HCT116 (cell line): ENCODE results near the gene TGFBI.

Experiments used
- CEBPB ChIP-seq: IDR thresholded peaks from 2 replicates; pipeline ENCODE4 v1.6.1; 2012; ENCODE audit warnings: low read depth
- TF ChIP-seq, protein P1 (sequence below), 3 experiments: fragments of 200-600 bp in 1 of 3; sonication (generic) in 1 of 3; IDR thresholded peaks in 2 of 3; conservative IDR thresholded peaks in 1 of 3; 2 replicates each; pipeline ENCODE4 v1.5.1; 2012 to 2017; ENCODE audit warnings: low read depth in 2 of 3, low read length in 2 of 3, antibody characterized with exemption in 1 of 3, borderline replicate concordance in 1 of 3, control low read depth in 1 of 3, mild to moderate bottlenecking in 1 of 3, mixed read lengths in 1 of 3, mixed run types in 1 of 3, moderate library complexity in 1 of 3; ENCODE audit not compliant: insufficient read depth in 1 of 3
- TF ChIP-seq, protein P2 (sequence below): IDR thresholded peaks from 2 replicates; pipeline ENCODE4 v1.6.1; 2011; ENCODE audit warnings: mild to moderate bottlenecking, low read length, moderate library complexity; ENCODE audit not compliant: insufficient replicate concordance; ENCODE audit errors: extremely low read depth

DNA sequence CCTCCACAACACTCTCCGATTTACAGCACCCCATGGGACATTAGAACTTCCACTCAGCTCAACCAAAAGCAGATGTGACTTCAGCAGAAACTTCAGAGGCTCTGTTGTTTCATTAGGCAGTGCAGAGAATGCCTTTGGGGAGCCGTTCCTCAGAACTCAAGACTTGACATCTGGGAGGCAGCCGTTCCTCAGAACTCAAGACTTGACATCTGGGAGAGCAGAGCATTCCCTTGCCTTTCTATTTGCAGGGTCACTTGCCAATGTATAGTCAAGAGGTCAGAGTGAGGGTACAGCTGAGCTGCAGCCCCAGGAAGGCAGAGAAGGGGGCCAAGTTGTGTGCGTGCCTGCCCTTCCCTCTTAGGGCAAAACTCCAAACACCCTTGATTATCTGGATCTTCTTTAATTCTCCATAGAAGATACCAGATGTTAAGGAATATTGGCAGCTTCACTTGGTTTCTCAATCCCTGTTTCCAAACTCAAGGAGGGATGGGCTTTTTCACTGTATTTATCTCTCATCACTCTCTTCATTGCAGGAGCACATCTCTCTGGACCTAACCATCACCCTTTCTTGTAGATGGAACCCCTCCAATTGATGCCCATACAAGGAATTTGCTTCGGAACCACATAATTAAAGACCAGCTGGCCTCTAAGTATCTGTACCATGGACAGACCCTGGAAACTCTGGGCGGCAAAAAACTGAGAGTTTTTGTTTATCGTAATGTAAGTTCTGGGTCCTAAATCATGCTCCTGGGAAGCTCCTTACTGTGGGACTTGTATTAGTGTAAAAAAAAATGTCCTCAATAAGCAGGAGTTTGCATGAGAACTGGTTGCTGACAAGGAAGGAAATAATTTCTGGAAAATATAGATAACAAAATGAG is 25.6 kb downstream of the TGFBI start:
- TF ChIP-seq, protein P1, sequence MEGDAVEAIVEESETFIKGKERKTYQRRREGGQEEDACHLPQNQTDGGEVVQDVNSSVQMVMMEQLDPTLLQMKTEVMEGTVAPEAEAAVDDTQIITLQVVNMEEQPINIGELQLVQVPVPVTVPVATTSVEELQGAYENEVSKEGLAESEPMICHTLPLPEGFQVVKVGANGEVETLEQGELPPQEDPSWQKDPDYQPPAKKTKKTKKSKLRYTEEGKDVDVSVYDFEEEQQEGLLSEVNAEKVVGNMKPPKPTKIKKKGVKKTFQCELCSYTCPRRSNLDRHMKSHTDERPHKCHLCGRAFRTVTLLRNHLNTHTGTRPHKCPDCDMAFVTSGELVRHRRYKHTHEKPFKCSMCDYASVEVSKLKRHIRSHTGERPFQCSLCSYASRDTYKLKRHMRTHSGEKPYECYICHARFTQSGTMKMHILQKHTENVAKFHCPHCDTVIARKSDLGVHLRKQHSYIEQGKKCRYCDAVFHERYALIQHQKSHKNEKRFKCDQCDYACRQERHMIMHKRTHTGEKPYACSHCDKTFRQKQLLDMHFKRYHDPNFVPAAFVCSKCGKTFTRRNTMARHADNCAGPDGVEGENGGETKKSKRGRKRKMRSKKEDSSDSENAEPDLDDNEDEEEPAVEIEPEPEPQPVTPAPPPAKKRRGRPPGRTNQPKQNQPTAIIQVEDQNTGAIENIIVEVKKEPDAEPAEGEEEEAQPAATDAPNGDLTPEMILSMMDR (IDR thresholded peaks at IDR 0.05 in 2 of 3, conservative IDR thresholded peaks at IDR 0.05 in 1 of 3; ENCODE audit: borderline replicate concordance in 1 of 3, insufficient read depth in 1 of 3, low read depth in 2 of 3, low read length in 2 of 3), result no peak
- no peak for TF ChIP-seq CEBPB
- TF ChIP-seq, protein P2, sequence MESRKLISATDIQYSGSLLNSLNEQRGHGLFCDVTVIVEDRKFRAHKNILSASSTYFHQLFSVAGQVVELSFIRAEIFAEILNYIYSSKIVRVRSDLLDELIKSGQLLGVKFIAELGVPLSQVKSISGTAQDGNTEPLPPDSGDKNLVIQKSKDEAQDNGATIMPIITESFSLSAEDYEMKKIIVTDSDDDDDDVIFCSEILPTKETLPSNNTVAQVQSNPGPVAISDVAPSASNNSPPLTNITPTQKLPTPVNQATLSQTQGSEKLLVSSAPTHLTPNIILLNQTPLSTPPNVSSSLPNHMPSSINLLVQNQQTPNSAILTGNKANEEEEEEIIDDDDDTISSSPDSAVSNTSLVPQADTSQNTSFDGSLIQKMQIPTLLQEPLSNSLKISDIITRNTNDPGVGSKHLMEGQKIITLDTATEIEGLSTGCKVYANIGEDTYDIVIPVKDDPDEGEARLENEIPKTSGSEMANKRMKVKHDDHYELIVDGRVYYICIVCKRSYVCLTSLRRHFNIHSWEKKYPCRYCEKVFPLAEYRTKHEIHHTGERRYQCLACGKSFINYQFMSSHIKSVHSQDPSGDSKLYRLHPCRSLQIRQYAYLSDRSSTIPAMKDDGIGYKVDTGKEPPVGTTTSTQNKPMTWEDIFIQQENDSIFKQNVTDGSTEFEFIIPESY, result no peak
